Nephron progenitor cell (in vitro differentiated cells): ENCODE measurements around the gene CAB39L.

ENCODE experiments used
- DNase-seq: peaks from one replicate; pipeline ENCODE4 v3.0.0; 2021
- H3K27ac Mint-ChIP-seq: 2 replicates; pipeline ENCODE4 v1.8.0; 2021; ENCODE audit warnings: mild to moderate bottlenecking, moderate library complexity, mixed read lengths
- H3K27me3 Mint-ChIP-seq: 2 replicates; pipeline ENCODE4 v1.8.0; 2021; ENCODE audit warnings: mild to moderate bottlenecking, low read depth, mixed read lengths; ENCODE audit not compliant: poor library complexity
- H3K36me3 Mint-ChIP-seq: 2 replicates; pipeline ENCODE4 v1.8.0; 2021; ENCODE audit warnings: low read depth, mixed read lengths
- H3K4me1 Mint-ChIP-seq: 2 replicates; pipeline ENCODE4 v1.8.0; 2021; ENCODE audit warnings: mixed read lengths
- H3K4me3 Mint-ChIP-seq: 2 replicates; pipeline ENCODE4 v1.8.0; 2021; ENCODE audit warnings: mild to moderate bottlenecking, moderate library complexity, mixed read lengths
- H3K9me3 Mint-ChIP-seq: 2 replicates; pipeline ENCODE4 v1.8.0; 2021; ENCODE audit warnings: mild to moderate bottlenecking, moderate library complexity, mixed read lengths
- CTCF ChIP-seq: fragments of 200-600 bp; sonication (generic); IDR thresholded peaks from 2 replicates; pipeline ENCODE4 v1.5.0; 2021; ENCODE audit warnings: antibody characterized with exemption

Gene CAB39L

GRCh38 chr13:49308921-49309408, 134.9 kb downstream of the CAB39L start:
- H3K4me1 Mint-ChIP-seq: peaks cover 68% of the 10 kb centered on the region
- H3K27ac Mint-ChIP-seq: no peak overlapping the region
- H3K27me3 Mint-ChIP-seq: no peaks in the 10 kb centered on the region
- no peak overlapping the region for H3K4me3 Mint-ChIP-seq
- H3K36me3 Mint-ChIP-seq: peaks cover 5% of the 10 kb centered on the region
- no peak for TF ChIP-seq CTCF
- no peak for DNase-seq
- no peaks in the 10 kb centered on the region for H3K9me3 Mint-ChIP-seq

- no peak overlapping the region for H3K4me3 Mint-ChIP-seq
- no peaks in the 10 kb centered on the region for H3K9me3 Mint-ChIP-seq
- DNase-seq: no peak
- H3K36me3 Mint-ChIP-seq: peaks cover 5% of the 10 kb centered on the region
- H3K27me3 Mint-ChIP-seq: no peaks in the 10 kb centered on the region
- peaks cover 71% of the 10 kb centered on the region for H3K4me1 Mint-ChIP-seq
- TF ChIP-seq CTCF: no peak
- H3K27ac Mint-ChIP-seq: no peak overlapping the region
These were observed 135.6 kb downstream of the CAB39L start for GRCh38 chr13:49308097-49308875.

- H3K27me3 Mint-ChIP-seq: peaks cover 3% of the 10 kb centered on the region
- peaks cover 5% of the 10 kb centered on the region for H3K36me3 Mint-ChIP-seq
- peaks cover 80% of the 10 kb centered on the region for H3K4me1 Mint-ChIP-seq
- DNase-seq: no peak
- H3K4me3 Mint-ChIP-seq: no peak overlapping the region
- TF ChIP-seq CTCF: no peak
- H3K27ac Mint-ChIP-seq: no peak overlapping the region
- H3K9me3 Mint-ChIP-seq: no peaks in the 10 kb centered on the region
These were observed 136.5 kb downstream of the CAB39L start for GRCh38 chr13:49307365-49307764.

- H3K27ac Mint-ChIP-seq: peak overlapping the region; percentile 64
- H3K27me3 Mint-ChIP-seq: peaks cover 7% of the 10 kb centered on the region
- H3K9me3 Mint-ChIP-seq: no peaks in the 10 kb centered on the region
- DNase-seq: no peak
- peaks cover 83% of the 10 kb centered on the region for H3K4me1 Mint-ChIP-seq
- H3K4me3 Mint-ChIP-seq: no peak overlapping the region
- peaks cover 5% of the 10 kb centered on the region for H3K36me3 Mint-ChIP-seq
- no peak for TF ChIP-seq CTCF
These were observed 138.0 kb downstream of the CAB39L start for GRCh38 chr13:49305792-49306425.

- Mint-ChIP-seq H3K4me3 (no peak overlapping the region), H3K27me3 (peaks cover 7% of the 10 kb centered on the region), H3K9me3 (no peaks in the 10 kb centered on the region), H3K4me1 (peaks cover 76% of the 10 kb centered on the region), H3K27ac (no peak overlapping the region), H3K36me3 (peaks cover 4% of the 10 kb centered on the region)
- no peak for DNase-seq
- TF ChIP-seq CTCF: no peak
These were observed 138.8 kb downstream of the CAB39L start for GRCh38 chr13:49304763-49305700.
